HG02884 (cell line): ENCODE data around the gene DSP.

Experiments
- ATAC-seq: cut with Tn5 transposase; IDR thresholded peaks from one replicate; pipeline ENCODE4 v1.9.1; 2021; ENCODE audit warnings: mild to moderate bottlenecking, moderate library complexity; ENCODE audit not compliant: unreplicated experiment

DSP gene, protein sequence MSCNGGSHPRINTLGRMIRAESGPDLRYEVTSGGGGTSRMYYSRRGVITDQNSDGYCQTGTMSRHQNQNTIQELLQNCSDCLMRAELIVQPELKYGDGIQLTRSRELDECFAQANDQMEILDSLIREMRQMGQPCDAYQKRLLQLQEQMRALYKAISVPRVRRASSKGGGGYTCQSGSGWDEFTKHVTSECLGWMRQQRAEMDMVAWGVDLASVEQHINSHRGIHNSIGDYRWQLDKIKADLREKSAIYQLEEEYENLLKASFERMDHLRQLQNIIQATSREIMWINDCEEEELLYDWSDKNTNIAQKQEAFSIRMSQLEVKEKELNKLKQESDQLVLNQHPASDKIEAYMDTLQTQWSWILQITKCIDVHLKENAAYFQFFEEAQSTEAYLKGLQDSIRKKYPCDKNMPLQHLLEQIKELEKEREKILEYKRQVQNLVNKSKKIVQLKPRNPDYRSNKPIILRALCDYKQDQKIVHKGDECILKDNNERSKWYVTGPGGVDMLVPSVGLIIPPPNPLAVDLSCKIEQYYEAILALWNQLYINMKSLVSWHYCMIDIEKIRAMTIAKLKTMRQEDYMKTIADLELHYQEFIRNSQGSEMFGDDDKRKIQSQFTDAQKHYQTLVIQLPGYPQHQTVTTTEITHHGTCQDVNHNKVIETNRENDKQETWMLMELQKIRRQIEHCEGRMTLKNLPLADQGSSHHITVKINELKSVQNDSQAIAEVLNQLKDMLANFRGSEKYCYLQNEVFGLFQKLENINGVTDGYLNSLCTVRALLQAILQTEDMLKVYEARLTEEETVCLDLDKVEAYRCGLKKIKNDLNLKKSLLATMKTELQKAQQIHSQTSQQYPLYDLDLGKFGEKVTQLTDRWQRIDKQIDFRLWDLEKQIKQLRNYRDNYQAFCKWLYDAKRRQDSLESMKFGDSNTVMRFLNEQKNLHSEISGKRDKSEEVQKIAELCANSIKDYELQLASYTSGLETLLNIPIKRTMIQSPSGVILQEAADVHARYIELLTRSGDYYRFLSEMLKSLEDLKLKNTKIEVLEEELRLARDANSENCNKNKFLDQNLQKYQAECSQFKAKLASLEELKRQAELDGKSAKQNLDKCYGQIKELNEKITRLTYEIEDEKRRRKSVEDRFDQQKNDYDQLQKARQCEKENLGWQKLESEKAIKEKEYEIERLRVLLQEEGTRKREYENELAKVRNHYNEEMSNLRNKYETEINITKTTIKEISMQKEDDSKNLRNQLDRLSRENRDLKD (N-terminal part only)

GRCh38 chr6:7541175-7542064 is at the start of gene DSP:
Gene DSP (plus strand): TSS chr6:7541671. CDS start chr6:7541916, 245 bp downstream.
- no peak for ATAC-seq

DNA sequence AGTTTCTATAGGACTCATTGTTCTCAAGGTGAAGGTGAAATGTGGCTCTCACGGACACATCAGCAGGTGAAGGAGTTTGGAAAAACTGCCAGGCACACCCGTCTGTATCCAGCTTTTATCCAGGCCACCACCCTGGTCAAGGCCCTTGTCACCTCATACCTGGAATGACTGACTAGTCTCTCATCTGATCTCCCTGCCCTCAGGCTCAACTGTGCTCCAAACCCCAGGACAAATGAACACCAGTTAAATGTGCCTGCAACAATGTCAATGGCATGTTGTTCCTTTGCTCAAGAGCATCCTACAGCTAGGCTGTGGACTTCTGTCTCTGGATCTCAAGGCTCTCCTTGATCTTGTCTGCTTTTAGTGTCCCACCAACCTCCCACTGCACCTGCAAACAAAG is 47.6 kb upstream of the DSP start:
- no peak for ATAC-seq

DNA sequence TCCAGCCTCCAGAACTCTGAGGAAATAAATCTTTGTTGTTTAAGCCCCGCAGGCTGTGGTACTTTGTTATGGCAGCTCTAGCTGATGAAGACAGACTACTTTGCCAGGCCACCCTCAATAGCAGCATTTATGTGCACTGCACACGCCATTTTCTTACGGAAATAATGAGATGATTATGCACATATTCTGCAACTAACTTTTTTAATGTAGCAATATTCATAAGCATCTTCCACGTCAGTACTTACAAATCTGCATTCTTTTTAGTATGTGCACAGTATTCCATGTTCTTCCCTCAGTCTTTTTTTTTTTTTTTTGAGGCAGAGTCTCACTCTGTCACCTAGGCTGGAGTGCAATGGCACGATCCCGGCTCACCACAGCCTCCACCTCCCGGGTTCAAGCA is 46.8 kb upstream of the DSP start:
- no peak for ATAC-seq

DNA sequence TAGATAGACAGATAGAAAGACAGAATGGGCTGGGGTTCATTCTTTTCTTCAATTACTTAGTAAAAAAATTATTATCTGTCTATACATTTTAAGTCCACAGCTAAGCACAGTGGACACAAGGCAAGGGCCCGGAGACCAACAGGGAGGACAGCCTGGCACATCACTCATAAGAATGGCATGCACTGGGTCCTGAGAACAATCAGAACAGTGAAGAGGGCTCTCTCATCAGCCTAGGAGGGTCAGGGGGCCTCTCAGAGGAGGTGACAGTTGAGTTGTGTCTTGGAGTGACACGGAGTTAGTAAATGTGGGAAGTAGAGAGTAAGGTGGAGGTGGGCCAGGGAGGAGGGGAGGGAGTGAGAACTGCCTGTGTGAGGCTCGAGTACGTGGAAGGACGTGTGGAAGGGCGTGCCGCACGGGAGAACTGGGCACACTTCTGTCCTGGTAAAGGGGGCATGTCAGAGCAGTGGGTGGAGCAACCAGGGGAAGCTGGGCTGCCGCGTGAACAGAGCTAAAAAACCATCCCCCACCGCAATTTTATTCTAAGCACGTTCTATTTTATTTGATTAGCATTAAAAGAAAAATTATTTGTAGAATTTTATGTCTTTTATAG is 45.1 kb upstream of the DSP start:
- no peak for ATAC-seq

- ATAC-seq, result no peak
Measured at GRCh38 chr6:7500752-7501282, 40.7 kb upstream of the DSP start.

DNA sequence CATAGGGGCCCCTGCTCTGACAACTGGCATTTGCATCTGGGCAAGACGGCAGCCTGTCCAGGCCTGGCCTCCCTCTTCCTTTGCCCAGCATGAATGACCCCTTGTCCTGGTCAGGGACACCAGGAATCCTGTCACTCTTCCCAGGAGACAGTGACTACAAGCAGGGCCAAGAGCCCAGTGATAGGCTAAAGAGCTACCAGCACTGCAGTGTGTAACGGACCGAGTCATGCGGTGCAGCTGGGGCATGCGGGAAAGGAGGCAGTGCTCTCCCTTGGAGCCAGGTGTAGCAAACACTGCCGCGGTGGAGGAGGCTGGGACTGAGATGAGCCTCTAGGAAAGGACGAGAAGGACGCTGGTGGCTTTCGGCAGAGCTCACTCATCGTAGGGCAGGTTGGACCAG is 38.7 kb upstream of the DSP start:
- ATAC-seq, result no peak

DNA sequence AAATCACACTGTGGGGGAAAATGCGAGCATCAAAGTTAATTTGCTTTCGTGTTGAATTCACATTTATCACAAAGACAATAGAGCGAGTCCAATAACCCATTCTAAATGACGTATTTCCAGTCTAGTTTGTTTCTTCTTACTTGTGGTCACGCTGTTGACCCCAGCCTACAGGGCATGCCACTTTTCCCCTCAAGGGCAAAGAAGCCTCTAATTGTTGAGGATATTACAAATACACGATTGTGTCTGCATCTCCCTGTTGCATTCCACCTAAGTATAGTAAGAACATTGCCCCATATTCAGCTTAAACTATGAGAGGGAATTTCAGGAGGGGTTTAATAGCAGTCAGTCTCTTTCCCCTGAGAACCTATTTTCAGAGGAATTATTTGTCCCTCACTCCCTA is 37.4 kb upstream of the DSP start:
- ATAC-seq, result no peak

- no peak for ATAC-seq
Measured at GRCh38 chr6:7505189-7505699, 36.2 kb upstream of the DSP start.

GRCh38 chr6:7507600-7507999 is 33.9 kb upstream of the DSP start:
- no peak for ATAC-seq

DNA sequence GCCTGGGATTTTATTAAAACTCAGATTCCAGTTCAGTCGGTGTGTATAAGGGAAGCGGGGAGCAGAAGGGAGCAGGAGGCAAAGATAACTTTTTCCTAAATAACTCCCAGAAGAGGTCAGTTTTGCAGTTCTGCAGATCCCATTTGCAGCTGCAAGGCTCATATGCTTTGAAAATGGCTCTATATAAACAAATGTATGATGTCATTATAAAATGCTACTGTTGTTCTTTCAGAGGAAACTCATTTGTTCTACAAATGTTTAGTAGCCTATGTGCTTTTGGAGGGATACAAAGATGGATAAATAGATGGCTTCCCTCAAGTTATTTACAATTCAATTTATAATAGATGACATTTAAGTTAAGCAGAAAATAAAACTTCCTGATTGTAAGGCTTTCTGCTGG is 29.2 kb upstream of the DSP start:
- no peak for ATAC-seq

DNA sequence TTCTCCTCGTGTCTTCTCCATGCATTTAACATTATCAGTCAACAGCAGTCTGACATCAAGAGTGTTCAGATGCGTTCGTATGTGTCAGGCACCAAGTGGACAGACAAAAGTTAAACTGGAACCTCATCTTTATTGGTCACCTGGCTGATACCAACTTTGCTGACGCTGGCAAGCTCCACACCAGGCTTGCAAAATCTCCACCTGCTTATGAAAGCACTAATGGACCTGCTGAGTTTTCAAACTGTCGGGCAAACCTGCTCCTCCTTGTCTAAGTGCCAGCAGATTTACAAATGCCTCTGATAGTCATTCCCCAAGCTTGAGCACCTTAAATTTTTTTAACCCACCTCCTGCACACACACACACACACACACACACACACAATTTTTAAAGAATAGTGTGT is 27.9 kb upstream of the DSP start:
- no peak for ATAC-seq

DNA sequence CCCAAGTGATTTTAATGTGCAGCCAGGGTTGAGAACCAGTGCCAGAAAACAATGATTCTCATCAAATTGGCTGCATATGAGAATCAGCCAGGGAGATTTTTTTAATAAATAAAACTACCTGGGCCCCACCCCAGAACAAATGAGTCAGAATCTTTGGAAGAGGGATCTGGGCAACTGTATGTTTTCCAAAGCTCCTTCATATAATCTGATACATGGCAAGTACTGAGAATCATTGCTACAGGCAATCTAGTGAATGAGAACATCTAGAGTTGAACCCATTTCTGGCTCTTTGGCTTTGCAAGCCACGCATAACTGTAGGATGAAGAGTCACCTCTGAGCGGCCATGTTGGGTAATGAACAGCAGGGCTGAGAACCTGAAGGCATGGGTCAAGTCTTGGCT is 26.1 kb upstream of the DSP start:
- no peak for ATAC-seq

DNA sequence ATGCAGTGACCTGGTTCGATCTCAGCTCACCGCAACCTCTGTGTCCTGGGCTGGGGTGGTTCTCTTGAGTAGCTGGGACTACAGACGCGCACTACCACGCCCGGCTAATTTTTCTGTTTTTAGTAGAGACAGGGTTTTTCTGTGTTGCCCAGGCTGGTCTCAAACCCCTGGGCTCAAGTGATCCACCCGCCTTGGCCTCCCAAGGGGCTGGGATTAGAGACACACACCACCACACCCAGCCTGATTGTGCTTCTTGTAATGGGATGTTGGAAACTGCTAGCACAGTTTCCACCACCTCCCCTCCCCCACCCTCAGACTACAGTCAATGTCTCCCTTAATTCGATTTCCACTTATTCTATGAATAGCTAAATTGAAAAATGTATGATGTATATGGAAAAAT is 22.6 kb upstream of the DSP start:
- no peak for ATAC-seq

DNA sequence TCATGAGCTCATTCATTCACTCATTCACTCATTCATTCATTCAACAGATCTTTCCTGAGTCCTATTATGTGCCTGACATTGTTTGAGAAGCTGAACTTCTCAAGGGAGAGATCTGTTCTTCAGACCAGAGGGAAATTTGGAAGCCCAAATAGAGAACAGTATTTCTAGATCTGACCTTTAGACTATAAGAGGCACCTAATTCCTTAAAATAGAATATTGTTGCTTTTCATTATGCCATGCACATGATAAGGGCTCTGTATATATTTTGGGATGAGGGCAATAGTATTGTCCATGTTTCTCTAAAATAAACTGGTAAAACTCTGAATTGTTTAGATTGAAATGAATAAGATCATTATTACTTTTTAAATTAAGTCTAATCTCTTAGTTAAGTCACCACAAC is 18.6 kb upstream of the DSP start:
- ATAC-seq, result no peak

GRCh38 chr6:7523922-7524321 is 17.5 kb upstream of the DSP start:
- no peak for ATAC-seq

DNA sequence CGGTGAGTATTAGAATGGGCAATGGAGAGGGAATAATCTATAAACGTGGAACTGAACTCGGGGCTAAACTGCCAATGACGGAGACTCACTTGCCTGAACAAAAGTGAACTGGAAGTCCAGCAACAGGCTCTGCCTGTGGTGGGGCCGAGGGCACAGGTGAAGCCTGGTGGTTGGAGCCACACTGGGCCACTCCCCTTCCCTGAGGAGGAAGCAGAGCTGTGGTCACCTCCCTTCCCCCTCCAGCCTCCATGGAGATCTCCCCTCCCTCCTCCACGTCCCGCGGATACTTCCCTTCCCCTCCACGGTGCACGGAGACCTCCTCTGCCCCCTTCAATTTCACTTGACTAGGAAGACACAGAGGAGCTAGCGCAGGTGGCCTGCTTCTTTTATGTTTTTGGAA is 14.7 kb upstream of the DSP start:
- ATAC-seq, result no peak

DNA sequence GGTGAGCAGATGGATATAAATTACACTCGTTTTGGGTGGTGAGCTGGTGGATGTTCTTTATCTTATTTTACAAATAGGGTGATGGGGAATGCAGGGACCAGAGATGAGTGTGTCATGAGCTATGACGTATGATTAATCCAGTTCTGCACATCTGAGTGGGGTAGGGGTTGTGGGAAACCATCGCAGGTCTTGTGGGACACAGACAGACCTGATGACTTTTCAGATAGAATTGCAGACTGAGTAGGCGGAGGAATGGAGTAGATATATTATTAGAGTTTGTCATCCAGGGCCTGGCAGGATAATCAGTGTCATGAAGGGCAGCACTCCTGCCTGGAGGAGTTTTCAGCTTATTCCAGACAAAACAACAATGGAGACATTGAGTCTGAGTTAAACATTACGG is 12.9 kb upstream of the DSP start:
- ATAC-seq, result no peak

GRCh38 chr6:7529141-7529540 is 12.3 kb upstream of the DSP start:
- no peak for ATAC-seq

- ATAC-seq, result no peak
Measured at GRCh38 chr6:7532232-7532631, 9.2 kb upstream of the DSP start.

GRCh38 chr6:7532821-7533220 is 8.7 kb upstream of the DSP start:
- ATAC-seq, result no peak
